Central memory CD8-positive, alpha-beta T cell (primary cell): ENCODE data around the gene SUSD6.

ENCODE experiments used
- ATAC-seq: fragments of 150-1000 bp; cut with Tn5 transposase; replicated peaks from 2 replicates; pipeline ENCODE4 v1.10.0; 2022; ENCODE audit warnings: mild to moderate bottlenecking, moderate FRiP score, moderate number of reproducible peaks; ENCODE audit not compliant: poor library complexity, severe bottlenecking; ENCODE audit errors: extremely low read depth
- DNase-seq, 2 donors: peaks; one replicate each; pipeline ENCODE4 v3.0.0; 2021; ENCODE audit warnings: low spot score in 2 of 2
- H3K27ac Mint-ChIP-seq: one replicate; pipeline ENCODE4 v1.8.0; 2022; ENCODE audit warnings: low read depth, mild to moderate bottlenecking, moderate library complexity, mixed read lengths
- H3K27me3 Mint-ChIP-seq: one replicate; pipeline ENCODE4 v1.8.0; 2022; ENCODE audit warnings: mixed read lengths
- H3K36me3 Mint-ChIP-seq: one replicate; pipeline ENCODE4 v1.8.0; 2022; ENCODE audit warnings: mild to moderate bottlenecking, moderate library complexity, mixed read lengths; ENCODE audit not compliant: insufficient read depth
- H3K4me1 Mint-ChIP-seq: one replicate; pipeline ENCODE4 v1.8.0; 2022; ENCODE audit warnings: mixed read lengths
- H3K4me3 Mint-ChIP-seq: one replicate; pipeline ENCODE4 v1.8.0; 2022; ENCODE audit warnings: mild to moderate bottlenecking, moderate library complexity, mixed read lengths
- H3K9me3 Mint-ChIP-seq: one replicate; pipeline ENCODE4 v1.8.0; 2022; ENCODE audit warnings: mixed read lengths

SUSD6 gene, protein sequence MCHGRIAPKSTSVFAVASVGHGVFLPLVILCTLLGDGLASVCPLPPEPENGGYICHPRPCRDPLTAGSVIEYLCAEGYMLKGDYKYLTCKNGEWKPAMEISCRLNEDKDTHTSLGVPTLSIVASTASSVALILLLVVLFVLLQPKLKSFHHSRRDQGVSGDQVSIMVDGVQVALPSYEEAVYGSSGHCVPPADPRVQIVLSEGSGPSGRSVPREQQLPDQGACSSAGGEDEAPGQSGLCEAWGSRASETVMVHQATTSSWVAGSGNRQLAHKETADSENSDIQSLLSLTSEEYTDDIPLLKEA

DNA sequence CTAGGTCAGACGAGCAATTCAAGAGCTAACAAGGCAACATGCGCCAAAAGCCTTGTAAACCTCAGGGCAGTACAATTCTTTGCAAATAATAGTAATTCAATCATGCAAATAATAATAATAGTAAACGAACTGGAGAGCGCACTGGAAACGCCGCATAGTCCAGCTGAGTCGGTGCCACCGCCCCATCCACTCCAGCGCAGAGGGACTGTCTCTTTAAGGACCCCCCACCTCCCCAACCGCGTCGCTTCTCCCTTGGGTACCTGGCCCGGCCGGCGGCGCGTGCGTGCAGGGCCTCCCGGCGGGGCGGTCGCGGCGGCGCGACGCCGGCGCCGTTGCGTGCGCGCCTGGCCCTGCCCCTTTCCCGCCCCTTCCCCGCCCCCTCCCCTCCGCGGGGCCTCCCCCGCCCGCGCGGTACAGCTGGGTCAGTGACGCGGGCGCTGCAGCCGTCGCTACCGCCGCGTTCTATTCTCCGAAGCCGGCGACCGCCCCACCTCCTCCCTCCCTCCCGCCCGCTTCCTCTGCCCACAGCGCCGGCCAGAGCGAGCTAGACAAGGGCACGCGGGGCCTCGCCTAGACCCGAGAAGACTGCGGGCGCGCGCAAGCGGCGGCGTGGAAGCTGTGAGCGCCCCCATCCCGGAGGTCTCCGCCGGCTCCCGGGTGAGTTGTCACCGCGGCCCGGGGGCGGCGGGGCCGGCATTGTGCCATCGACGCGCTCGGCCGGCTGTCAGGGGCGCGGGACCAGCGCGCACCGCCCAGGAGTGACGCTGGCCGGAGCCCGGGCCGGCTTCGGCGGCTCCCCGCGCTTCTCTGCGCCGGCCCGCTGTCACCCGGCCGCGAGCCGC, at the start of gene SUSD6:
SUSD6 (plus strand) TSS at position 425 of the 842 bp plus-strand sequence. CDS start 46,997 bp downstream, outside the sequence.
- Mint-ChIP-seq H3K27ac (peak within 1 kb of the TSS; percentile 94), H3K9me3 (no peaks in the 10 kb centered on the region), H3K27me3 (no peaks in the 10 kb centered on the region), H3K36me3 (peaks cover 11% of the 10 kb centered on the region), H3K4me1 (peaks cover 55% of the 10 kb centered on the region), H3K4me3 (peak within 1 kb of the TSS; percentile 80)
- DNase-seq: peak; percentile 62 to 77
- ATAC-seq: peak; percentile 74

DNA sequence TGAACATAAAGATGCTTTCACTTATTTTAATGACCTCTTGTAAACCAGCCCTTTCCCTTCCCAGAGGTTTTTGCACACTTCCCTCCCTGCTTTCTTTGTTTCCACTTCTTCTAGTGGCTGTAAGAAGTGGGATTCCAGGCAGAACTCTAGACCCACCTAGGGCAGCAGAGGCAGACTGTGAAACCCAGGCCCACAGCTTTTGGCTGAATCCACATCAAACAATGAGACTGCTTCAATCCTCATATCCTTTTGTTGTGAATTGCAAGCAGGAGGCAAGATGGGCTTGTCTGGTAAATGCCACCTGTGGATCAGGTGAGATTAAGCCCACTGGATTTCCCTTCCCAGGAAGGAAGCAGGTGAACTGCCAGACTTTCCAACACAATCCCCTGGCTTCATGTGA, 49.5 kb upstream of the SUSD6 start:
- peaks cover 87% of the 10 kb centered on the region for H3K27me3 Mint-ChIP-seq
- DNase-seq (no peak), ATAC-seq (no peak)
- no peak overlapping the region for H3K4me3 Mint-ChIP-seq
- no peaks in the 10 kb centered on the region for H3K4me1 Mint-ChIP-seq
- H3K27ac Mint-ChIP-seq: no peak overlapping the region
- H3K36me3 Mint-ChIP-seq: no peaks in the 10 kb centered on the region
- no peaks in the 10 kb centered on the region for H3K9me3 Mint-ChIP-seq

DNA sequence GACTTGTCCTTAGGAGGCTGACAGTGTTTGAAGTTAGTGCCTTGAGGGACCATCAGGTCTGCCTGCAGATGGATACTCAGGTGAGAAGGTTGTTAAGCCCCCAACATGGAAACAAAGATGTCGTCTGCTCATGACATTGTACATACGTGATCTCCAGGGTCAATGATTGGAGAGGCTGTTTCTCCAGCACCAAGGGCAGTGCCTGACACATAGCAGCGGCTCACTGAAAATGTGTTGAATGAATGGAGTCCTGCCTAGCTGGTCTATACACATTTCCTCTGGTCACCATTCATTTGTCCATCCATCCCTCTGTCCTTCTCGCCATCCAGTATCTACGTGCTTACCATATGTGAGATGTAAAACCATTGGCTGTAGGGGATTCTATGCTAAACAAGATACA, 43.8 kb upstream of the SUSD6 start:
- H3K36me3 Mint-ChIP-seq: no peaks in the 10 kb centered on the region
- peaks cover 79% of the 10 kb centered on the region for H3K27me3 Mint-ChIP-seq
- DNase-seq (no peak), ATAC-seq (no peak)
- no peaks in the 10 kb centered on the region for H3K4me1 Mint-ChIP-seq
- no peaks in the 10 kb centered on the region for H3K9me3 Mint-ChIP-seq
- H3K27ac Mint-ChIP-seq: no peak overlapping the region
- no peak overlapping the region for H3K4me3 Mint-ChIP-seq

DNA sequence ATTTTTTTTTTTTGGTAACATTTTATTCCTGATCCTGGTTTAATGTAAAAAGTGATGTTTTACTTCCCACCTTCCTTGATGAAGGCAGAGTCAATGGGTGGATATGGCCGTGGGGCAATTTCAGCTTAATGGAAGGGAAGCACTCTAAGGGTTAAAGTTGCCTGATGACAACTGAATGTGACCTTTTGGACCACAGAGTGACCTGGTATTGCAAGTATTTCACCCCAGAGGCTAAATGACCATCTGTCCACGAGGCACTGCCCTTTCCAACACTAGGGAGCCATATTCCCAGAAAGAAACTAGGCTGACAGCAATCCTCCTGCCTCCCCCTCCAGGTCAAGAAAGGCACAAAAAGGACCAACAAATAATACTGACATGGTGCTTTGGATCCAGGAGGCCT, 41.5 kb upstream of the SUSD6 start:
- DNase-seq: no peak
- H3K36me3 Mint-ChIP-seq: no peaks in the 10 kb centered on the region
- H3K4me1 Mint-ChIP-seq: peaks cover 11% of the 10 kb centered on the region
- no peaks in the 10 kb centered on the region for H3K9me3 Mint-ChIP-seq
- ATAC-seq: no peak
- H3K27me3 Mint-ChIP-seq: peaks cover 79% of the 10 kb centered on the region
- no peak overlapping the region for H3K27ac Mint-ChIP-seq
- H3K4me3 Mint-ChIP-seq: no peak overlapping the region

DNA sequence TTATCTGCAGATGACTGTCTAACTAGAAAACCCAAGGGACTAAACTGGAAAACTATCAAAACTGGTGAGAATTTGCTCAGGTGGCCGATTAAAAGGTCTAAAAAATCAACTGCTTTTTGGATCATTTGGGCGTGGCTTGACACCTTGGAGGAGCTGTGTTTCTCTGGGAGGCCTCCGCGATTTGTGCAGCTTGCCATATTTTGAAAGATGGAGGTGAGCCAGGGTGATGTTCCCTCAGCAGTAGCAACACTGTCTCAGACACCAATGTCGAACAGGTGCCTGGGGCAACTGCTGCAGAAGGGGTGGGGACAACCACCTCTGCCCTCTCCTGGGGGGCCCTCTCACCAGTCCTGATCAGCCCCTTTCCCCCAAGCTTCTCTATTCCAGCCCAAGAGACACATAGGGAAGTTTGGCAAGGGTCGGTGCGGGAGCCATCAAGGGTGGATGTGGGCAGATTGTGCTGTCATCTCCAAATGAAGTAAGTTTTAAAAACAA, 40.5 kb upstream of the SUSD6 start:
- ATAC-seq: no peak
- H3K4me3 Mint-ChIP-seq: no peak overlapping the region

DNA sequence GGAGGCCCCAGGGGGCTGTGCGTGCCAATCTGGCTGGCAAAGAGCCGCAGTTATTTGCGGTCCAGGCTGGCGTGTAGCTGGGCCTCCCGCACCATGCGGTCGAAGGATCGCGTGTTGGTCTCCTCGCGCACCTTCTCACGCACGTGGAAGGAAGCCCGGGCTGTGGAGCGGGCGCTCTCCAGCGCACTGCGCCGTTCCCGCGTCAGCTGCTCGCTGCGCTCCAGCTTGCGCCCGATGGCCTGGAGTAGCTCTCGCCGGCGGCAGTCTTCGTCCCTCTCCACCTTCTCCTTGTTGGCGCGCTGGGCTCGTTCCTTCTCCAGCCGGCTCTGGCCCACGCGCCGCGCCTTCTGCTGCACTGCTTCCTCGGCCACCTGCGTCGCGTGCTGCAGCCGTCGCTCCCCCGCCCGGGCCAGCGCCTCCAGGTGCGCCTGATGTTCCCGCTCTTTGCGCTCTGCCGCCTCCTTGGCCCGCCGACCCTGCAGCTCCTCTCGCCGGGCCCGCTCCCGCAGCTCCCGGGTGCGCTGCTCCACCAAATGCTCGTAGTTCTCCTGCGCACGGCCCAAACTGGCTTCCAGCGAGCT, 39.9 kb upstream of the SUSD6 start:
- H3K9me3 Mint-ChIP-seq: no peaks in the 10 kb centered on the region
- H3K4me3 Mint-ChIP-seq: no peak overlapping the region
- H3K4me1 Mint-ChIP-seq: peaks cover 12% of the 10 kb centered on the region
- peaks cover 79% of the 10 kb centered on the region for H3K27me3 Mint-ChIP-seq
- ATAC-seq (no peak), DNase-seq (no peak)
- H3K27ac Mint-ChIP-seq: no peak overlapping the region
- no peaks in the 10 kb centered on the region for H3K36me3 Mint-ChIP-seq

More for the DNA sequence above, 40.5 kb upstream of the SUSD6 start:
- Mint-ChIP-seq H3K36me3 (no peaks in the 10 kb centered on the region), H3K27me3 (peaks cover 79% of the 10 kb centered on the region), H3K4me1 (peaks cover 12% of the 10 kb centered on the region), H3K27ac (no peak overlapping the region), H3K9me3 (no peaks in the 10 kb centered on the region)
- no peak for DNase-seq

DNA sequence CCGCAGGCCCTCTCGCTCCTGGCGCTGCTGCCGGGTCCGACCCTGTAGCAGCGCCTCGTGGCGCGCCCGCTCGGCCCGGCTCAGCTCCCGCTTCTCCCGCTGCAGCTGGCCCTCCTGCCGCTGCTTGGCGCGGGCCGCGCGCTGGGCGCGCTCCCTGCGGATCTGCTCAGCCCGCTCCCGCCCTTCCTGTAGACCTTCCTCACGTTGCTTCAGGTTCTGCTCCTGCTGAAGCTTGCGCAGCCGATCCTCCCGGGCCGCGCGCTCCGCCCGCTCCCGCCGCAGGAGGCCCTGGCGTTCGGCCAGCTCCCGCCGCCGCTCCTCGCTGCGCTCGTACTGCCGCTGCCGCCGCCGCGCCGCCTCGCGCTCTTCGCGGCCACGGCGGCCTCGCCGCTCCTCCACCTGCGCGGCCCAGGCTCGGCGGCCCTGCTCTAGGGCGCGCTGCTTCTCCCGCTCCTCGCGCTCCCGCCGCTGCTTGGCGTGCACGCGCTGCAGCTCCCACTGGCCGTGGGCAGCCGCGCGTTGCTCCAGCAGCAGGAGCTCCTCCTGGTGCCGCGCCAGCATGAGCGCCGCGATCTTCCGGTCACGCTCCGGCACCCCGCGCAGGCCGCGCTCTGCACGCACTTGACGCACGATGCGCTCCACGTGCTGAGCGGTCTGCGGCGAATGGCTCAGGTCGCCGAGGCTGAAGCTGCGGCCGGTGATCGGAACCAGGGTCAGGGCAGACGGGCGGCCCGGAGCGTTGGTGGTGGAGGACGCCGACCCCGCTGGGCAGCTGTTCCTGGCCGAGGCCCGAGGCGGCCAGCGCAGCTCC, 39.2 kb upstream of the SUSD6 start:
- H3K4me3 Mint-ChIP-seq: peak overlapping the region; percentile 64
- peaks cover 12% of the 10 kb centered on the region for H3K4me1 Mint-ChIP-seq
- ATAC-seq (no peak), DNase-seq (no peak)
- H3K27ac Mint-ChIP-seq: no peak overlapping the region
- peaks cover 81% of the 10 kb centered on the region for H3K27me3 Mint-ChIP-seq
- H3K36me3 Mint-ChIP-seq: no peaks in the 10 kb centered on the region
- H3K9me3 Mint-ChIP-seq: no peaks in the 10 kb centered on the region

DNA sequence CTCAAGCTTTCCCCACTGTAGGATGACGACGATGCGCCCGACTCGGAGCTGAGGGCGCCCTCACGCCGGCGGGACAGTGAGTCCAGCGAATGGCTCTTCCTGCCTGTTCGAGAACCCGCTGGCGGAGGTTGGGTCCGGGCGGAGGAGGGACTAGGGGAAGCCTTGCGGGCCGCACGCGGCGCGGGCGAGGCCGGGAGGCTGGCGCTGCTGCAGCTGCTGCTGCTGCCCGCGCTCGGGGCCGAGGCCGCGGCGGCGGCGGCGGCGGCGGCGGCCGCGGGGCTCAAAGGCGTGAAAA, 38.6 kb upstream of the SUSD6 start:
- H3K9me3 Mint-ChIP-seq: no peaks in the 10 kb centered on the region
- no peaks in the 10 kb centered on the region for H3K36me3 Mint-ChIP-seq
- peaks cover 75% of the 10 kb centered on the region for H3K27me3 Mint-ChIP-seq
- DNase-seq (no peak), ATAC-seq (no peak)
- H3K4me3 Mint-ChIP-seq: peak overlapping the region; percentile 64
- H3K27ac Mint-ChIP-seq: no peak overlapping the region
- peaks cover 12% of the 10 kb centered on the region for H3K4me1 Mint-ChIP-seq

DNA sequence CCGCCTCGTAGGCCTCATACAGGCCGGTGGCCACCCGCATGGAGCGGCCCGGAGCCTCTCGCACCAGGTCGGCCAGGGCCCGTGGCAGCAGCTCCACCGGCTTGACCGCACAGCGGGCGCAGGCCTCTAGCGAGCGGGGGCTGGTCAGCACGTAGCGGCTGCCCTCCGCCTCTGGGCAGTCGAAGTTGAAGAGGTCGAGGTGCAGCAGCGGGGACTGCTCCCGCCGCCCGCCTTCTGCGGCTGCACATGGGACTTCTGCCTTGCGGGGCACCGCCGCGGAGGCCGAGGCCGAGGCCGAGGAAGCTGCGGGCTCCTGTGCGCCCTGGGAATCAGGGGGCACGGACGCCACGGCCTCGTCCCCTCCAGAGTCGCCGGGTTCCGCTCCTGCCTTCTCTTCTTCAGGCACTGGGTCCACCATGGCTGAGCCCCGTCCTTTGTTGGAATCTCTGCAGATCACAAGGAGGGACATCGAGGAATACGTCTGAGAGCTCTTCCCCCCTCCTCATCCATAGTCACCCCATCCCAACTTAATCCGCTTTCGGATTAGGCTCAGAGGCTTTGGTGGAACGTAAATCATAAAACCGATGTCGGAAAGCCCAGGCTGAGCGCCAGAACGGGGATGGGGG, 38.1 kb upstream of the SUSD6 start:
- H3K27ac Mint-ChIP-seq: no peak overlapping the region
- peaks cover 12% of the 10 kb centered on the region for H3K4me1 Mint-ChIP-seq
- DNase-seq (peak in 1 of 2 donors; percentile 9), ATAC-seq (no peak)
- peaks cover 70% of the 10 kb centered on the region for H3K27me3 Mint-ChIP-seq
- H3K4me3 Mint-ChIP-seq: peak overlapping the region; percentile 84
- no peaks in the 10 kb centered on the region for H3K9me3 Mint-ChIP-seq
- H3K36me3 Mint-ChIP-seq: no peaks in the 10 kb centered on the region

DNA sequence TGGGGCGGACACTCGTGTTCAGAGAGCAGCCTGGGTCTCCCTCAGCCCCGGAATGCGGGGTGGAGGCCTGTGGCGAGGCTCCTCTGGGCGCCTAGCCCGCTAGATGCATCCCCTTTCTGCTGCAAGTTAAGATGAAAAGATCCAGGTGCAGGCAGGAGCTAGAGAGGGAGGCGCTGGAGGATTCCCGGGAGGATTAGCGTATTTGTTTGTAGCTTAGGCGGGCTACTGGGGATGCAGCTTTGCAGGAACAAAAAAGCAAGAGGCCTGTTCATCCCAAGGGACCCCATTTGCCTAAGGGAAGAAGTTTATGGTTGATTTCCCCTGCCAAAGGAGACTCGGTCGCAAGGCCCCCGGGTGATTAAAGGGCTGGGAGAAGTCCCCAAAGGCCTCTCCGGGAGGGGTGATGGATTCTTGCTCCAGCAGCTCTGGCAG, 37.5 kb upstream of the SUSD6 start:
- H3K27ac Mint-ChIP-seq: no peak overlapping the region
- peaks cover 65% of the 10 kb centered on the region for H3K27me3 Mint-ChIP-seq

DNA sequence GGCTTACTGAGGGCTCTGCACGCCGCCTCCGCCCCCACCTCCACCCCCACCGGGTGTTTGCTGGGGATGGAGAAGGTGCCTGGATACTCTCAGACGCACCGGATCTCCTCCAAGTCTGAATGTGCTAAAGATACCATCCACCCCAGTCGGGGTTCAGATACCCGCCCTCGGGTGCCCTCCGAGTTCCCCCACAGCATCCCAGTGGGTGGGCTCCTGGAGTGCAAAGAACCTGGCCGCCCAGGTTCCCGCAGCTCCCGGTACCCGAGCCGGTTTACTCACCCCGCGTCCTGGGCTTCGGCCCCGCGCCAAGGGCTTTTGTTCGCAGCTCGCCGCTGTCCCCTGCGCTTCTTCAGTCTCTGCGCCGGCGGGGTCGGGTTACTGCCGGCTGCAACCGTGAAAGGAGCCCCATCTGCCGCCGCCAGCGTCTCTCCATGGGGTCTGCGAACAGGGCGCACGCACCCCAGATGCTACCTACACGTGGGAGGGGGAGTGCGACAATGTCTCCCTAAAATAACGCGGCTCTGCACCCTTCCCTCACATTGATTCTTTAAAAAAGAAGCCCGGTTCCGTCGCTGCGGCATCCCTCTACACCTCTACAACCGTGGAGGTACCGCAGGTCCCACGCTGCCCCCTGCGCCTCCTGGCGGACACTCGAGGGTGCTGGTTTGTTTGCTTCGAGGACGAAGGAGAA, 37.0 kb upstream of the SUSD6 start, which contains the start of gene CCDC177:
CCDC177 (minus strand) TSS at position 609 of the 691 bp plus-strand sequence. CDS start 1,249 bp downstream, outside the sequence.
- H3K9me3 Mint-ChIP-seq: no peaks in the 10 kb centered on the region
- H3K4me3 Mint-ChIP-seq: peak within 1 kb of the TSS; percentile 84
- H3K4me1 Mint-ChIP-seq: peaks cover 12% of the 10 kb centered on the region
- peaks cover 59% of the 10 kb centered on the region for H3K27me3 Mint-ChIP-seq
- peak; percentile 85 for ATAC-seq
- peak; percentile 43 to 58 for DNase-seq
- no peaks in the 10 kb centered on the region for H3K36me3 Mint-ChIP-seq
- H3K27ac Mint-ChIP-seq: no peak within 1 kb of the TSS

More for the DNA sequence above, 37.5 kb upstream of the SUSD6 start:
- Mint-ChIP-seq H3K4me1 (peaks cover 12% of the 10 kb centered on the region), H3K4me3 (peak overlapping the region; percentile 84), H3K36me3 (no peaks in the 10 kb centered on the region), H3K9me3 (no peaks in the 10 kb centered on the region)
- ATAC-seq (no peak), DNase-seq (no peak)
